Occipital lobe (tissue), 2 donors: ENCODE results near the gene DDX31. TPM values are rescaled to one million over a fixed set of nuclear protein-coding genes. Genes with fewer than 3 reads are reported as not detected.

Source experiments
- DNase-seq: peaks from one replicate; lab custom pipeline; 2025; lab: John Stamatoyannopoulos, UW
- total RNA-seq: library from RNA; depleted of rRNA; stranded (reverse); fragments of >200 nt; gene quantifications from one replicate; pipeline ENCODE4 v1.2.3, GENCODE V29; 2014

Gene DDX31
- total RNA-seq, 1 donor from 2014 or later, result 7.3 TPM

- DNase-seq, result no peak
These were observed 121.6 kb downstream of the DDX31 start for GRCh38 chr9:132547976-132548730.

DNA sequence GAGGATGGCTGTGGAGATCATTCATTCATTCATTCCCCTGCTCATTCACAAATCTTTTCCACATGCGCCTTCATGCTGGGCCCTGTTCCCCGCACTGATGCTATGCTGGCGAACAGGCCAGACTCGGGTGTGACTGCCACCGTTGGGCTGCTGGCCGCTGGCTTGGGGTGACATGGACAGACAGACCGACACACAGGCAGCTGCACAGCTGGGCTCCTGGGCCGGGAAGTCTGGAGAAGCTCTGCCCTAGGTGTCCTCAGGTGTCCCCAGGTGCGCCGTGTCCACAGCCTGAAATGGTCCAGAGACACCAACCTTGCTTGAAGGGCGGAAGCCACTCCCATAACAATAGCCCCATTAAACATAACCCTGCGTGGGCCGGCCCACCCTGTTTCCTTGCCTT is 122.3 kb downstream of the DDX31 start:
- DNase-seq, result no peak

DNA sequence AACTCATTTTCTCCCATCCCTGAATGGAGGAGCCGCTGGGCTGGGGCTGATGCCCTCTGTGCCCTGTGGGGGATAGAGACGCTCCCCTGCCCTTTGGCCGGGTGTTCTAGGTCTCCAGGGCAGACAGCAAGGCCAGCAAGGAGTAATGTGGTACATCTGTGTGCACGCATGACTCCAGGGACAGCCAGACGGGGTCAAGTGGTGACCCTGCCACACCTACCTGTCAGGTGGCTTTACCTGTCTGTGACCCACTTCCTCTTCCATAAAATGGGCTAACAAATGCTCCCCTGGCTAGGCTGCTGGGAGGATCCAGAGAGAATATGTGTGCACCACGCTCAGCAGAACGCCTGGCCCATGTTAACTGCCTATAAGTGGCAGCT is 122.7 kb downstream of the DDX31 start:
- no peak for DNase-seq

GRCh38 chr9:132546148-132547051 is 123.4 kb downstream of the DDX31 start:
- DNase-seq, result no peak

GRCh38 chr9:132545578-132545977 is 124.2 kb downstream of the DDX31 start:
- no peak for DNase-seq

- no peak for DNase-seq
These were observed 125.8 kb downstream of the DDX31 start for GRCh38 chr9:132543960-132544359.

GRCh38 chr9:132543251-132543650 is 126.5 kb downstream of the DDX31 start:
- no peak for DNase-seq

Other genes starting within 250 kb of the DDX31 start
- not detected for gene BARHL1, start 87.4 kb downstream of the DDX31 start, total RNA-seq
- gene GTF3C4, start 481 bp upstream of the DDX31 start, total RNA-seq, result 22.6 TPM
- gene AK8, start 208.3 kb upstream of the DDX31 start, total RNA-seq, result 1.1 TPM
- 2.8 TPM for gene SPACA9, start 208.9 kb upstream of the DDX31 start, total RNA-seq